ENCODE results near the gene SLFN12L.

DNA sequence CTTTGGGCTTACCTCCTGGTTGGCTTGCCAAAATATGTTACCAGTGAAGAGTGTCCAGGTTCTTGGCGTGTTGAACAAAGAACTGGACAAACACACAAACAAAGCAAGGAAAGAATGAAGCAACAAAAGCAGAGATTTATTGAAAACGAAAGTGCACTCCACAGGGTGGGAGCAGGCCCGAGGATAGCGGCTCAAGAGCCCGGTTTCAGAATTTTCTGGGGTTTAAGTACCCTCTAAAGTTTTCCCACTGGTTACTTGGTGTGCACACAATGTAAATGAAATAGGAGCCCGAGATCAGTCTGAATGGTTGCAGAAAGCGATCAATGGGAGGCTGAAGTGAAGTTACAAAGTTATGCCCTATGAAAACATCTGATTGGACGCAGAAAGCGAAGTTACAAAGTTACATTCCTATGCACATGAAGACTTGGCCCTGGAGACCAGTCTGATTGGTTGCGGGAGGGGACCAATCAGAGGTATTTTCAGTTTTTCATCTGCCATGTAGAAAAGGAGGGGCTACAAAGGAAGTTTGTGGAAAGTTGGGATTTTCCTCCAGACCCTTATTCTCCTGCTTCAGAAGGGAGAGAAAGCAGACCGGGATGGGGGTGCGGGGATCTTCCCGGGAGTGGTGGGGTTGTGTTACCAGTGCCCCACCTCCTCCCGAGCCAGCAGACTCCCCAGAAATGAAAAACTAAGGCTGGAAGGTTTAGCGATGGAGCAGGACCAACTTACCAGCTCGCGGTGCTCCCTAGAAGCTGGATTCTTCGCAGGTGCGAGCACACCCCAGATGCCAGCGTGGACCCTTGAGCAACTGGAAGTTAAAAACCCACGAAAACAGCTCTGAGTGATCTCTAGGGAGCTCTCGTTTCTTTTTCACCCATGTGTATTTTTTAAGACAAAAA is 105.1 kb downstream of the SLFN12L start, which contains the start of gene SLFN12:
- TF ChIP-seq SUZ12 (IDR thresholded peaks at IDR 0.05) (no peak), LEF1 (IDR thresholded peaks at IDR 0.05; ENCODE audit: borderline replicate concordance) (no peak), HDGF (IDR thresholded peaks at IDR 0.05; ENCODE audit: borderline replicate concordance) (no peak), FOXA1 (IDR thresholded peaks at IDR 0.05) (no peak), ZNF384 (IDR thresholded peaks at IDR 0.05) (no peak), FOXM1 (IDR thresholded peaks at IDR 0.05; ENCODE audit: borderline replicate concordance) (no peak), SP1 (IDR thresholded peaks at IDR 0.05) (no peak), BHLHE40 (IDR thresholded peaks at IDR 0.05; ENCODE audit: borderline replicate concordance) (no peak), CTBP1 (IDR thresholded peaks at IDR 0.05; ENCODE audit: borderline replicate concordance) (no peak), ARNT (IDR thresholded peaks at IDR 0.05) (no peak), FOXK2 (IDR thresholded peaks at IDR 0.05) (no peak), TARDBP (IDR thresholded peaks at IDR 0.05) (no peak)
- TF ChIP-seq, protein P1, sequence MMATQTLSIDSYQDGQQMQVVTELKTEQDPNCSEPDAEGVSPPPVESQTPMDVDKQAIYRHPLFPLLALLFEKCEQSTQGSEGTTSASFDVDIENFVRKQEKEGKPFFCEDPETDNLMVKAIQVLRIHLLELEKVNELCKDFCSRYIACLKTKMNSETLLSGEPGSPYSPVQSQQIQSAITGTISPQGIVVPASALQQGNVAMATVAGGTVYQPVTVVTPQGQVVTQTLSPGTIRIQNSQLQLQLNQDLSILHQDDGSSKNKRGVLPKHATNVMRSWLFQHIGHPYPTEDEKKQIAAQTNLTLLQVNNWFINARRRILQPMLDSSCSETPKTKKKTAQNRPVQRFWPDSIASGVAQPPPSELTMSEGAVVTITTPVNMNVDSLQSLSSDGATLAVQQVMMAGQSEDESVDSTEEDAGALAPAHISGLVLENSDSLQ (IDR thresholded peaks at IDR 0.05): no peak
